Upper lobe of left lung (tissue), 4 donors: ENCODE measurements around the gene RBBP8NL.

Experiments
- CTCF ChIP-seq, 6 experiments: fragments of 450-650 bp in 4 of 6; fragments of 200-600 bp in 2 of 6; sonication (generic) in 2 of 6; IDR thresholded peaks; one replicate each; pipeline ENCODE4 v1.5.1; 2016 to 2019; ENCODE audit warnings: antibody characterized with exemption in 6 of 6
- EP300 ChIP-seq, 4 donors: sonication (generic); formaldehyde crosslinking; IDR thresholded peaks; one replicate each; pipeline ENCODE4 v1.5.1; 2017; ENCODE audit warnings: antibody characterized with exemption in 4 of 4, control low read depth in 2 of 4
- POLR2A ChIP-seq, 4 donors: fragments of 450-650 bp; IDR thresholded peaks; one replicate each; pipeline ENCODE4 v1.5.1; 2016 to 2017; ENCODE audit warnings: antibody characterized with exemption in 4 of 4, mild to moderate bottlenecking in 2 of 4
- POLR2AphosphoS5 ChIP-seq, 2 donors: sonication (generic); formaldehyde crosslinking; IDR thresholded peaks; one replicate each; pipeline ENCODE4 v1.5.1; 2017; ENCODE audit warnings: antibody characterized with exemption in 2 of 2

- TF ChIP-seq POLR2AphosphoS5 (IDR thresholded peaks at IDR 0.05) (peak in 1 of 2 donors; percentile 7), CTCF (IDR thresholded peaks at IDR 0.05) (no peak), EP300 (IDR thresholded peaks at IDR 0.05) (no peak), POLR2A (IDR thresholded peaks at IDR 0.05) (peak in 1 of 4 donors; percentile 24)
Observed at GRCh38 chr20:62381202-62381797, 46.0 kb downstream of the RBBP8NL start.
